HEK293 (cell line): ENCODE measurements around the gene PTP4A2.

Experiments used
- CTCF ChIA-PET: fragments of 350-600 bp; formaldehyde crosslinking; extraction: SDS; loops from one replicate; lab custom pipeline; 2021; ENCODE audit warnings: antibody characterized with exemption; lab: Yijun Ruan, JAX
- POLR2A ChIA-PET: fragments of 300-600 bp; formaldehyde crosslinking; extraction: SDS; loops from one replicate; lab custom pipeline; 2020; ENCODE audit warnings: antibody characterized with exemption, inconsistent platforms; lab: Yijun Ruan, JAX
- H3K27ac ChIP-seq: fragments of 200-500 bp; sonication (Bioruptor generic); 2 replicates; pipeline ENCODE4 v1.5.1; 2014; ENCODE audit warnings: low read depth, low read length, control low read depth, inconsistent platforms; ENCODE audit errors: extremely low read depth
- H3K36me3 ChIP-seq, 2 experiments: fragments of 200-500 bp in 1 of 2; sonication (Bioruptor generic) in 1 of 2; 1 replicate in 1 of 2; 2 replicates in 1 of 2; pipeline ENCODE4 v1.5.1; 2014 to 2017; ENCODE audit warnings: inconsistent platforms in 2 of 2, low read length in 2 of 2; ENCODE audit not compliant: control insufficient read depth in 2 of 2, insufficient read depth in 1 of 2
- H3K4me1 ChIP-seq: fragments of 200-500 bp; sonication (Bioruptor generic); 2 replicates; pipeline ENCODE4 v1.5.1; 2014; ENCODE audit warnings: mild to moderate bottlenecking, low read length, inconsistent platforms; ENCODE audit not compliant: control insufficient read depth, insufficient read depth
- H3K4me3 ChIP-seq: 2 replicates; pipeline ENCODE4 v1.5.1; 2011; ENCODE audit warnings: low read depth, mild to moderate bottlenecking, control low read depth, low read length, moderate library complexity
- H3K9me3 ChIP-seq: fragments of 200-500 bp; sonication (Bioruptor generic); 2 replicates; pipeline ENCODE4 v1.5.1; 2014; ENCODE audit warnings: low read depth, low read length, inconsistent platforms; ENCODE audit not compliant: control insufficient read depth, insufficient read depth
- BCL6B ChIP-seq: fragments of 450-650 bp; formaldehyde crosslinking; IDR thresholded peaks from 2 replicates; pipeline ENCODE4 v1.5.1; 2017; ENCODE audit warnings: missing biosample characterization, missing genetic modification characterization
- GFI1B ChIP-seq: fragments of 450-650 bp; formaldehyde crosslinking; IDR thresholded peaks from 2 replicates; pipeline ENCODE4 v1.5.1; 2016; ENCODE audit warnings: missing biosample characterization, missing genetic modification characterization
- KLF1 ChIP-seq: fragments of 450-650 bp; formaldehyde crosslinking; IDR thresholded peaks from 2 replicates; pipeline ENCODE4 v1.5.1; 2016; ENCODE audit warnings: missing biosample characterization, missing genetic modification characterization
- KLF10 ChIP-seq: fragments of 450-650 bp; IDR thresholded peaks from 2 replicates; pipeline ENCODE4 v1.5.1; 2018; ENCODE audit warnings: missing biosample characterization, mild to moderate bottlenecking, missing genetic modification characterization
- PRDM6 ChIP-seq: fragments of 450-650 bp; formaldehyde crosslinking; IDR thresholded peaks from 2 replicates; pipeline ENCODE4 v1.5.1; 2017; ENCODE audit warnings: missing biosample characterization, missing genetic modification characterization
- SP7 ChIP-seq: fragments of 450-650 bp; formaldehyde crosslinking; IDR thresholded peaks from 2 replicates; pipeline ENCODE4 v1.5.1; 2016; ENCODE audit warnings: missing biosample characterization, missing genetic modification characterization
- ZBTB49 ChIP-seq: fragments of 450-650 bp; formaldehyde crosslinking; IDR thresholded peaks from 2 replicates; pipeline ENCODE4 v1.5.1; 2016; ENCODE audit warnings: missing biosample characterization, missing genetic modification characterization, low read depth
- ZFP69B ChIP-seq: fragments of 450-650 bp; formaldehyde crosslinking; IDR thresholded peaks from 2 replicates; pipeline ENCODE4 v1.5.1; 2016; ENCODE audit warnings: missing biosample characterization, missing genetic modification characterization
- ZNF10 ChIP-seq: fragments of 450-650 bp; formaldehyde crosslinking; IDR thresholded peaks from 2 replicates; pipeline ENCODE4 v1.5.1; 2017; ENCODE audit warnings: missing biosample characterization, missing genetic modification characterization
- ZNF132 ChIP-seq: fragments of 450-650 bp; formaldehyde crosslinking; IDR thresholded peaks from 2 replicates; pipeline ENCODE4 v1.5.1; 2017; ENCODE audit warnings: missing biosample characterization, missing genetic modification characterization, borderline replicate concordance
- ZNF133 ChIP-seq: fragments of 450-650 bp; formaldehyde crosslinking; IDR thresholded peaks from 2 replicates; pipeline ENCODE4 v1.5.1; 2016; ENCODE audit warnings: missing biosample characterization, missing genetic modification characterization
- ZNF155 ChIP-seq: fragments of 450-650 bp; formaldehyde crosslinking; IDR thresholded peaks from 2 replicates; pipeline ENCODE4 v1.5.1; 2016; ENCODE audit warnings: missing biosample characterization, missing genetic modification characterization
- ZNF24 ChIP-seq: fragments of 450-650 bp; formaldehyde crosslinking; IDR thresholded peaks from 2 replicates; pipeline ENCODE4 v1.5.1; 2016; ENCODE audit warnings: missing biosample characterization, missing genetic modification characterization
- ZNF280C ChIP-seq: fragments of 450-650 bp; formaldehyde crosslinking; IDR thresholded peaks from 2 replicates; pipeline ENCODE4 v1.5.1; 2016; ENCODE audit warnings: missing biosample characterization, missing genetic modification characterization
- ZNF280D ChIP-seq: fragments of 450-650 bp; formaldehyde crosslinking; IDR thresholded peaks from 2 replicates; pipeline ENCODE4 v1.5.1; 2016; ENCODE audit warnings: missing biosample characterization, missing genetic modification characterization
- ZNF324 ChIP-seq: fragments of 450-650 bp; formaldehyde crosslinking; IDR thresholded peaks from 2 replicates; pipeline ENCODE4 v1.5.1; 2016; ENCODE audit warnings: missing biosample characterization, missing genetic modification characterization
- ZNF37A ChIP-seq: fragments of 450-650 bp; IDR thresholded peaks from 2 replicates; pipeline ENCODE4 v1.5.1; 2018; ENCODE audit warnings: missing biosample characterization, missing genetic modification characterization
- ZNF391 ChIP-seq: fragments of 450-650 bp; formaldehyde crosslinking; IDR thresholded peaks from 2 replicates; pipeline ENCODE4 v1.5.1; 2016; ENCODE audit warnings: low read depth, missing biosample characterization, missing genetic modification characterization, borderline replicate concordance
- ZNF488 ChIP-seq: fragments of 450-650 bp; formaldehyde crosslinking; IDR thresholded peaks from 2 replicates; pipeline ENCODE4 v1.5.1; 2016; ENCODE audit warnings: missing biosample characterization, missing genetic modification characterization
- ZNF510 ChIP-seq: fragments of 450-650 bp; formaldehyde crosslinking; IDR thresholded peaks from 2 replicates; pipeline ENCODE4 v1.5.1; 2018; ENCODE audit warnings: mild to moderate bottlenecking, missing genetic modification characterization, missing biosample characterization; ENCODE audit not compliant: insufficient replicate concordance
- ZNF560 ChIP-seq: fragments of 450-650 bp; formaldehyde crosslinking; IDR thresholded peaks from 2 replicates; pipeline ENCODE4 v1.5.1; 2017; ENCODE audit warnings: missing biosample characterization, missing genetic modification characterization, borderline replicate concordance
- ZNF596 ChIP-seq: fragments of 450-650 bp; IDR thresholded peaks from 2 replicates; pipeline ENCODE4 v1.5.0; 2018; ENCODE audit warnings: missing biosample characterization, mild to moderate bottlenecking, missing genetic modification characterization, moderate library complexity

Gene PTP4A2

GRCh38 chr1:31860581-31860980 lies 77.6 kb downstream of the PTP4A2 start:
- no peak overlapping the region for H3K27ac ChIP-seq
- CTCF ChIA-PET: interaction anchor here (0.5 kb wide), 1 partner anchor 103 kb away, joined by 4 read pairs; no protein-coding TSS in a partner anchor
- no peaks in the 10 kb centered on the region for H3K36me3 ChIP-seq
- no peaks in the 10 kb centered on the region for H3K4me1 ChIP-seq
- TF ChIP-seq ZNF324 (tag by site-specific recombination) (no peak), PRDM6 (tag by site-specific recombination) (no peak), SP7 (tag by site-specific recombination) (no peak), ZNF280C (tag by site-specific recombination) (no peak), ZFP69B (tag by site-specific recombination) (no peak), KLF1 (tag by site-specific recombination) (no peak), ZNF391 (tag by site-specific recombination) (no peak), ZNF510 (no peak), ZNF155 (tag by site-specific recombination) (no peak), ZBTB49 (tag by site-specific recombination) (no peak)
- TF ChIP-seq, all 188 proteins: peak for 0
- no peaks in the 10 kb centered on the region for H3K9me3 ChIP-seq
- POLR2A ChIA-PET: no interaction called here
- H3K4me3 ChIP-seq: no peak overlapping the region

- Histone ChIP-seq H3K36me3 (no peaks in the 10 kb centered on the region), H3K4me1 (no peaks in the 10 kb centered on the region), H3K9me3 (no peaks in the 10 kb centered on the region), H3K4me3 (no peak overlapping the region), H3K27ac (no peak overlapping the region)
- POLR2A ChIA-PET: no interaction called here
- CTCF ChIA-PET: interaction anchor here (0.7 kb wide), 1 partner anchor 307 kb away, joined by 4 read pairs; no protein-coding TSS in a partner anchor
- no peak for TF ChIP-seq ZNF132 (tag by site-specific recombination)
- no peak for TF ChIP-seq ZNF133 (tag by site-specific recombination)
- TF ChIP-seq ZNF280D (tag by site-specific recombination): no peak
- TF ChIP-seq ZNF560 (tag by site-specific recombination): no peak
- TF ChIP-seq ZNF596: no peak
- no peak for TF ChIP-seq ZNF37A (tag by site-specific recombination)
- no peak for TF ChIP-seq ZNF488
- no peak for TF ChIP-seq GFI1B
- no peak for TF ChIP-seq BCL6B (tag by site-specific recombination)
- TF ChIP-seq KLF10 (tag by site-specific recombination): no peak
- TF ChIP-seq ZNF24 (tag by site-specific recombination): no peak
- TF ChIP-seq ZNF10 (tag by site-specific recombination): no peak
Measured at GRCh38 chr1:31859719-31860118, 78.4 kb downstream of the PTP4A2 start.
